Endometrial microvascular endothelial cells (primary cell): ENCODE data around the gene C4orf36. TPM values are rescaled to one million over a fixed set of nuclear protein-coding genes. Genes with fewer than 3 reads are reported as not detected.

Source experiments
- in situ Hi-C: cut with HindIII; loops from 2 replicates; pipeline ENCODE4 v1.10.0; 2017; ENCODE audit warnings: low sequenced_read_pairs, low pct_unique_long_range_greater_than_20kb; ENCODE audit errors: inconsistent ontology term
- total RNA-seq: library from RNA; depleted of rRNA; stranded (reverse); fragments of >200 nt; gene quantifications from one replicate; pipeline ENCODE4 v1.2.3, GENCODE V29; 2015; ENCODE audit errors: inconsistent ontology term

The C4orf36 gene
- total RNA-seq, 1 donor from 2014 or later, result 0.56 TPM

- in situ Hi-C loops, result loop anchor here (25.0 kb wide), 1 partner anchor 194 kb away; no protein-coding TSS in a partner anchor
These were observed 26.4 kb upstream of the C4orf36 start for GRCh38 chr4:86918539-86919072.

GRCh38 chr4:86917212-86918039, 25.2 kb upstream of the C4orf36 start:
- in situ Hi-C loops, result loop anchor here (25.0 kb wide), 1 partner anchor 195 kb away; no protein-coding TSS in a partner anchor

GRCh38 chr4:86916392-86916791, 24.2 kb upstream of the C4orf36 start:
- in situ Hi-C loops, result loop anchor here (25.0 kb wide), 1 partner anchor 196 kb away; no protein-coding TSS in a partner anchor

GRCh38 chr4:86910820-86911684, 18.8 kb upstream of the C4orf36 start:
- in situ Hi-C loops, result loop anchor here (25.0 kb wide), 1 partner anchor 201 kb away; no protein-coding TSS in a partner anchor

- in situ Hi-C loops, result loop anchor here (25.0 kb wide), 1 partner anchor 202 kb away; no protein-coding TSS in a partner anchor
These were observed 18.1 kb upstream of the C4orf36 start for GRCh38 chr4:86910369-86910768.

GRCh38 chr4:86909546-86910295, 17.5 kb upstream of the C4orf36 start:
- in situ Hi-C loops, result loop anchor here (25.0 kb wide), 1 partner anchor 203 kb away; no protein-coding TSS in a partner anchor

- in situ Hi-C loops, result loop anchor here (25.0 kb wide), 1 partner anchor 204 kb away; no protein-coding TSS in a partner anchor
These were observed 16.0 kb upstream of the C4orf36 start for GRCh38 chr4:86908251-86908657.

GRCh38 chr4:86901864-86902263, 9.6 kb upstream of the C4orf36 start:
- in situ Hi-C loops, result loop anchor here (25.0 kb wide), 1 partner anchor 210 kb away; no protein-coding TSS in a partner anchor

- in situ Hi-C loops, result no loop called here
These were observed 6.3 kb upstream of the C4orf36 start for GRCh38 chr4:86898562-86898961.

GRCh38 chr4:86896596-86896995, 4.4 kb upstream of the C4orf36 start:
- in situ Hi-C loops, result no loop called here

GRCh38 chr4:86895692-86896488, 3.7 kb upstream of the C4orf36 start:
- in situ Hi-C loops, result no loop called here

- in situ Hi-C loops, result no loop called here
These were observed 2.2 kb upstream of the C4orf36 start for GRCh38 chr4:86894455-86894854.

GRCh38 chr4:86893136-86893535, 914 bp upstream of the C4orf36 start:
- in situ Hi-C loops, result no loop called here

GRCh38 chr4:86892636-86892960, 376 bp upstream of the C4orf36 start:
- in situ Hi-C loops, result no loop called here

GRCh38 chr4:86890790-86891189, 1.4 kb downstream of the C4orf36 start:
- in situ Hi-C loops, result no loop called here

- in situ Hi-C loops, result no loop called here
These were observed 12.6 kb downstream of the C4orf36 start for GRCh38 chr4:86879641-86880040.

GRCh38 chr4:86878640-86879039, 13.6 kb downstream of the C4orf36 start:
- in situ Hi-C loops, result no loop called here
